Endothelial cell of umbilical vein (primary cell): Measurements from ENCODE around the gene CEP350. TPM values are rescaled to one million over a fixed set of nuclear protein-coding genes. Genes with fewer than 3 reads are reported as not detected.
A peak's percentile ranks its signal among the peaks of the same experiment; 100 is the strongest.

ENCODE experiments used
- BruUV-seq: library from RNA; stranded (reverse); fragments of 400-500 nt; replicated peaks from 2 replicates; lab custom pipeline; 2021; lab: Mats Ljungman, UMichigan
- CTCF ChIA-PET: fragments of 300-600, 350-600 bp; sonication (Branson Sonifier 250); formaldehyde crosslinking; loops from one replicate; lab custom pipeline; 2021; ENCODE audit warnings: antibody characterized with exemption, inconsistent platforms; lab: Charles Lee
- POLR2A ChIA-PET: fragments of 300-600, 350-600 bp; sonication (Branson Sonifier 250); formaldehyde crosslinking; loops from one replicate; lab custom pipeline; 2021; ENCODE audit warnings: antibody characterized with exemption, inconsistent platforms; lab: Charles Lee
- DNase-seq: peaks from one replicate; pipeline ENCODE4 v3.0.0-alpha.2; 2011; ENCODE audit warnings: low read depth, low spot score
- FAIRE-seq: peaks from 2 replicates; lab custom pipeline; 2011; peaks lifted over from hg19 to GRCh38; lab: Jason Lieb, UNC
- H2AFZ ChIP-seq: 2 replicates; pipeline ENCODE4 v1.6.0; 2012; ENCODE audit warnings: low read depth, low read length, control low read depth, inconsistent platforms
- H3K27ac ChIP-seq: 2 replicates; pipeline ENCODE4 v1.5.1; 2011; ENCODE audit warnings: low read depth, mild to moderate bottlenecking, control low read depth, low read length, moderate library complexity; ENCODE audit not compliant: insufficient read depth
- H3K27me3 ChIP-seq, 2 experiments: 2 replicates each; pipeline versions ENCODE4 v1.6.0 to v1.6.1; 2011; ENCODE audit warnings: low read length in 2 of 2, mixed read lengths in 1 of 2; ENCODE audit not compliant: control insufficient read depth in 2 of 2, insufficient read depth in 2 of 2
- H3K36me3 ChIP-seq, 2 experiments: 2 replicates in 1 of 2; 3 replicates in 1 of 2; pipeline ENCODE4 v1.5.1; 2011; ENCODE audit warnings: low read length in 2 of 2, mild to moderate bottlenecking in 1 of 2, moderate library complexity in 1 of 2; ENCODE audit not compliant: control insufficient read depth in 2 of 2, insufficient read depth in 2 of 2; ENCODE audit errors: extremely low read depth in 1 of 2
- H3K4me1 ChIP-seq: 3 replicates; pipeline ENCODE4 v1.5.1; 2011; ENCODE audit warnings: mild to moderate bottlenecking, low read length; ENCODE audit not compliant: control insufficient read depth, insufficient read depth; ENCODE audit errors: extremely low read depth
- H3K4me2 ChIP-seq: 2 replicates; pipeline ENCODE4 v1.6.1; 2011; ENCODE audit warnings: low read length, control low read depth, mixed read lengths; ENCODE audit not compliant: insufficient read depth
- H3K4me3 ChIP-seq, 3 experiments: fragments of 200-600 bp in 1 of 3; sonication (generic), shearing (Covaris generic) in 1 of 3; replicated peaks in 1 of 3; 2 replicates each; pipeline ENCODE4 v1.5.1; 2011 to 2016; ENCODE audit warnings: control low read depth in 3 of 3, low read length in 3 of 3, mild to moderate bottlenecking in 2 of 3, inconsistent platforms in 1 of 3, low read depth in 1 of 3, moderate library complexity in 1 of 3; ENCODE audit not compliant: insufficient read depth in 1 of 3
- H3K79me2 ChIP-seq: 2 replicates; pipeline ENCODE4 v1.6.0; 2012; ENCODE audit warnings: low read length, inconsistent platforms; ENCODE audit not compliant: control insufficient read depth, insufficient read depth
- H3K9ac ChIP-seq: replicated peaks from 2 replicates; pipeline ENCODE3; 2011; ENCODE audit warnings: low read length, control low read depth; ENCODE audit not compliant: insufficient read depth; ENCODE audit errors: extremely low read depth
- H3K9me1 ChIP-seq: replicated peaks from 3 replicates; pipeline ENCODE4 v1.6.0; 2011; ENCODE audit warnings: mild to moderate bottlenecking, low read length; ENCODE audit not compliant: control insufficient read depth, insufficient read depth; ENCODE audit errors: extremely low read depth
- H3K9me3 ChIP-seq: replicated peaks from 2 replicates; pipeline ENCODE4 v1.5.1; 2012; ENCODE audit warnings: low read length, inconsistent platforms; ENCODE audit not compliant: control insufficient read depth, insufficient read depth
- H4K20me1 ChIP-seq: replicated peaks from 2 replicates; pipeline ENCODE3; 2011; ENCODE audit warnings: mild to moderate bottlenecking, low read length; ENCODE audit not compliant: control insufficient read depth, insufficient read depth; ENCODE audit errors: extremely low read depth
- EZH2 ChIP-seq: IDR thresholded peaks from 2 replicates; pipeline ENCODE4 v1.6.1; 2012; ENCODE audit warnings: borderline replicate concordance, low read depth, mild to moderate bottlenecking, moderate library complexity, low read length, inconsistent platforms; ENCODE audit not compliant: severe bottlenecking
- JUN ChIP-seq: IDR thresholded peaks from 2 replicates; pipeline ENCODE4 v1.6.1; 2011; ENCODE audit warnings: borderline replicate concordance, low read depth; ENCODE audit not compliant: insufficient read length, insufficient read depth
- MAX ChIP-seq: IDR thresholded peaks from 2 replicates; pipeline ENCODE4 v1.6.1; 2011; ENCODE audit not compliant: insufficient read depth, insufficient read length
- POLR2A ChIP-seq: IDR thresholded peaks from 2 replicates; pipeline ENCODE4 v1.6.1; 2012; ENCODE audit warnings: low read depth, mild to moderate bottlenecking, control low read depth, low read length
- POLR2AphosphoS5 ChIP-seq: IDR thresholded peaks from 2 replicates; pipeline ENCODE4 v1.6.1; 2012; ENCODE audit warnings: low read depth, mild to moderate bottlenecking, control low read depth, low read length, moderate library complexity; ENCODE audit not compliant: insufficient read depth
- dilution Hi-C: fragments of 300-500 bp; cut with MboI; formaldehyde crosslinking; loops from one replicate; pipeline ENCODE4 v1.15.0; 2019; ENCODE audit warnings: low sequenced_read_pairs; ENCODE audit not compliant: extremely low pct_ligation_motif_present
- intact Hi-C: fragments of 100-400 bp; cut with micrococcal nuclease; formaldehyde crosslinking; loops from one replicate; pipeline ENCODE4 v1.10.0; 2022
- polyA plus RNA-seq, 4 experiments: library from polyadenylated mRNA; depleted of rRNA in 3 of 4; stranded (reverse) in 3 of 4; unstranded in 1 of 4; fragments of >200 nt; gene quantifications; 2 replicates each; pipeline versions ENCODE4 v1.2.1 to v1.2.3, GENCODE V29; 2011 to 2012; ENCODE audit warnings: missing spikeins in 1 of 4
- total RNA-seq: library from RNA; stranded (reverse); gene quantifications from 2 replicates; pipeline ENCODE4 v1.2.3, GENCODE V29; 2021

CEP350 gene
- total and polyA plus RNA-seq, 2 donors (not counting 3 experiments of a cell fraction or from before 2014, with no cell fraction given), result 4.8 to 30.1 TPM

- TSS peak; percentile 88 for BruUV-seq
- Histone ChIP-seq H3K4me2 (peak overlapping the region; percentile 90), H3K9ac (peak overlapping the region; percentile 88), H3K9me1 (no peaks in the 10 kb centered on the region), H4K20me1 (no peaks in the 10 kb centered on the region), H3K9me3 (no peaks in the 10 kb centered on the region), H3K27me3 (no peaks in the 10 kb centered on the region), H3K27ac (peak overlapping the region; percentile 58), H3K4me3 (peak overlapping the region; percentile 54 to 90 (median 87)), H3K79me2 (peaks cover 39% of the 10 kb centered on the region), H2AFZ (peak overlapping the region; percentile 47), H3K36me3 (no peaks in the 10 kb centered on the region), H3K4me1 (peaks cover 60% of the 10 kb centered on the region)
- dilution Hi-C loops, result no loop called here
- ChIA-PET POLR2A (interaction anchor here (1.2 to 1.6 kb wide), 2 partner anchors 14 to 200 kb away, joined by 5 to 7 read pairs; partner anchors contain the start of gene CEP350), CTCF (interaction anchor here (0.8 to 2.3 kb wide), 7 partner anchors 9 to 445 kb away, joined by 3 to 18 read pairs (median 3); no protein-coding TSS in a partner anchor)
- FAIRE-seq (no peak), DNase-seq (no peak)
- intact Hi-C loops, result loop anchor here (1.0 to 5.0 kb wide), 3 partner anchors 127 to 478 kb away; partner anchors contain the start of genes CEP350 and XPR1
- TF ChIP-seq EZH2, result no peak
- peak; percentile 16 for TF ChIP-seq POLR2A
- TF ChIP-seq JUN, result no peak
- TF ChIP-seq POLR2AphosphoS5, result no peak
These were observed 199.4 kb downstream of the CEP350 start for GRCh38 chr1:180154003-180154324.

GRCh38 chr1:180154325-180155181 lies 199.9 kb downstream of the CEP350 start, which contains the start of gene QSOX1:
QSOX1 (plus strand) TSS chr1:180154869; CDS start chr1:180154908, 39 bp downstream.
- FAIRE-seq, result peak; percentile 84
- no TSS peak for BruUV-seq
- Histone ChIP-seq H3K27me3 (no peaks in the 10 kb centered on the region), H3K9me3 (no peaks in the 10 kb centered on the region), H3K4me2 (peak within 1 kb of the TSS; percentile 90), H3K9me1 (no peaks in the 10 kb centered on the region), H3K79me2 (peaks cover 45% of the 10 kb centered on the region), H3K4me1 (peaks cover 60% of the 10 kb centered on the region), H3K9ac (peak within 1 kb of the TSS; percentile 88), H3K36me3 (no peaks in the 10 kb centered on the region), H3K27ac (peak within 1 kb of the TSS; percentile 58), H3K4me3 (peak within 1 kb of the TSS; percentile 54 to 90 (median 87)), H2AFZ (peak within 1 kb of the TSS; percentile 47), H4K20me1 (no peaks in the 10 kb centered on the region)
- CTCF ChIA-PET, result interaction anchor here (0.8 to 2.3 kb wide), 9 partner anchors 10 to 445 kb away, joined by 3 to 18 read pairs (median 3); no protein-coding TSS in a partner anchor
- POLR2A ChIA-PET, result interaction anchor here (1.2 to 1.6 kb wide), 2 partner anchors 13 to 200 kb away, joined by 5 to 7 read pairs; partner anchors contain the start of gene CEP350
- TF ChIP-seq POLR2A, result peak; percentile 95
- peak; percentile 95 for TF ChIP-seq POLR2AphosphoS5
- TF ChIP-seq MAX, result no peak
- dilution Hi-C loops, result no loop called here
- peak; percentile 82 for DNase-seq
- intact Hi-C loops, result loop anchor here (1.0 to 5.0 kb wide), 3 partner anchors 127 to 478 kb away; partner anchors contain the start of genes CEP350 and XPR1
